Large intestine (tissue), 3 donors: ENCODE measurements around the gene ATXN10. TPM values are rescaled to one million over a fixed set of nuclear protein-coding genes. Genes with fewer than 3 reads are reported as not detected.
A peak's percentile ranks its signal among the peaks of the same experiment; 100 is the strongest.

Experiments used
- DNase-seq, 2 donors: peaks; one replicate each; pipeline versions ENCODE4 v3.0.0 to v3.0.0-alpha.2; 2013
- H3K27ac ChIP-seq: one replicate; pipeline ENCODE4 v1.5.1; 2013; ENCODE audit warnings: low read length
- H3K27me3 ChIP-seq: 2 replicates; pipeline ENCODE4 v1.6.1; 2013; ENCODE audit warnings: low read length; ENCODE audit not compliant: control insufficient read depth, insufficient read depth
- H3K36me3 ChIP-seq: 2 replicates; pipeline ENCODE4 v1.6.1; 2013; ENCODE audit warnings: low read length; ENCODE audit not compliant: control insufficient read depth, insufficient read depth
- H3K4me1 ChIP-seq: one replicate; pipeline ENCODE4 v1.6.1; 2013; ENCODE audit warnings: low read length; ENCODE audit not compliant: control insufficient read depth, insufficient read depth
- H3K4me3 ChIP-seq: one replicate; pipeline ENCODE4 v1.5.1; 2013; ENCODE audit warnings: low read length
- H3K9me3 ChIP-seq: one replicate; pipeline ENCODE4 v1.6.1; 2013; ENCODE audit warnings: mild to moderate bottlenecking, low read depth, low read length, moderate library complexity; ENCODE audit not compliant: control insufficient read depth
- WGBS: methylation state at CpG from one replicate; pipeline ENCODE4 v1.1.5; 2013; ENCODE audit warnings: low lambda C conversion rate; ENCODE audit not compliant: insufficient coverage; 5-methylcytosine and 5-hydroxymethylcytosine counted together
- polyA plus RNA-seq: library from polyadenylated mRNA; unstranded; fragments of 120-200 nt; gene quantifications from one replicate; pipeline ENCODE4 v1.2.1, GENCODE V29; 2013

ATXN10 gene
- polyA plus RNA-seq, 1 donor = 90.6 TPM

- no peaks in the 10 kb centered on the region for H3K9me3 ChIP-seq
- peak in 1 of 2 donors; percentile 12 for DNase-seq
- peaks cover 28% of the 10 kb centered on the region for H3K36me3 ChIP-seq
- WGBS = no CpG with 5 or more reads among the region's 4 CpGs
- no peak overlapping the region for H3K4me3 ChIP-seq
- no peaks in the 10 kb centered on the region for H3K4me1 ChIP-seq
- H3K27ac ChIP-seq = no peak overlapping the region
- no peaks in the 10 kb centered on the region for H3K27me3 ChIP-seq
Measured at GRCh38 chr22:45688600-45689080, 17.0 kb downstream of the ATXN10 start.

- H3K27me3 ChIP-seq = no peaks in the 10 kb centered on the region
- H3K4me1 ChIP-seq = no peaks in the 10 kb centered on the region
- WGBS = no CpG with 5 or more reads among the region's 1 CpG
Measured at GRCh38 chr22:45689211-45689610, 17.6 kb downstream of the ATXN10 start.

GRCh38 chr22:45690008-45690407 lies 18.4 kb downstream of the ATXN10 start:
- 100% methylated on average over 1 of the region's 2 CpGs for WGBS
- H3K4me1 ChIP-seq = no peaks in the 10 kb centered on the region
- H3K27ac ChIP-seq = no peak overlapping the region
- no peak overlapping the region for H3K4me3 ChIP-seq
- H3K9me3 ChIP-seq = no peaks in the 10 kb centered on the region
- peaks cover 34% of the 10 kb centered on the region for H3K36me3 ChIP-seq
- DNase-seq = no peak
- no peaks in the 10 kb centered on the region for H3K27me3 ChIP-seq

More at GRCh38 chr22:45689211-45689610, 17.6 kb downstream of the ATXN10 start:
- Histone ChIP-seq H3K36me3 (peaks cover 33% of the 10 kb centered on the region), H3K9me3 (no peaks in the 10 kb centered on the region), H3K4me3 (no peak overlapping the region), H3K27ac (no peak overlapping the region)
- DNase-seq = no peak

- WGBS = 80% methylated on average over 1 of the region's 1 CpG
- H3K36me3 ChIP-seq = peaks cover 43% of the 10 kb centered on the region
- H3K4me3 ChIP-seq = no peak overlapping the region
- no peak overlapping the region for H3K27ac ChIP-seq
- no peaks in the 10 kb centered on the region for H3K27me3 ChIP-seq
- no peaks in the 10 kb centered on the region for H3K9me3 ChIP-seq
- no peaks in the 10 kb centered on the region for H3K4me1 ChIP-seq
- no peak for DNase-seq
Measured at GRCh38 chr22:45692549-45692948, 20.9 kb downstream of the ATXN10 start.

GRCh38 chr22:45693835-45694234 lies 22.2 kb downstream of the ATXN10 start:
- Histone ChIP-seq H3K36me3 (peaks cover 43% of the 10 kb centered on the region), H3K4me1 (no peaks in the 10 kb centered on the region), H3K27me3 (no peaks in the 10 kb centered on the region), H3K27ac (no peak overlapping the region), H3K4me3 (no peak overlapping the region), H3K9me3 (no peaks in the 10 kb centered on the region)
- WGBS = no CpG with 5 or more reads among the region's 4 CpGs
- DNase-seq = no peak

- no peaks in the 10 kb centered on the region for H3K4me1 ChIP-seq
- peaks cover 40% of the 10 kb centered on the region for H3K36me3 ChIP-seq
- no peak for DNase-seq
- no peaks in the 10 kb centered on the region for H3K27me3 ChIP-seq
- H3K27ac ChIP-seq = no peak overlapping the region
- H3K4me3 ChIP-seq = no peak overlapping the region
- H3K9me3 ChIP-seq = no peaks in the 10 kb centered on the region
- WGBS = 100% methylated on average over 1 of the region's 6 CpGs
Measured at GRCh38 chr22:45696227-45696626, 24.6 kb downstream of the ATXN10 start.

GRCh38 chr22:45698094-45698493 lies 26.5 kb downstream of the ATXN10 start:
- H3K27me3 ChIP-seq = no peaks in the 10 kb centered on the region
- WGBS = no CpG with 5 or more reads among the region's 4 CpGs
- H3K4me3 ChIP-seq = no peak overlapping the region
- no peaks in the 10 kb centered on the region for H3K9me3 ChIP-seq
- DNase-seq = no peak
- no peaks in the 10 kb centered on the region for H3K4me1 ChIP-seq
- peaks cover 43% of the 10 kb centered on the region for H3K36me3 ChIP-seq
- no peak overlapping the region for H3K27ac ChIP-seq

GRCh38 chr22:45702981-45703380 lies 31.3 kb downstream of the ATXN10 start:
- no peaks in the 10 kb centered on the region for H3K4me1 ChIP-seq
- DNase-seq = no peak
- no CpG with 5 or more reads among the region's 3 CpGs for WGBS

GRCh38 chr22:45703758-45704157 lies 32.1 kb downstream of the ATXN10 start:
- WGBS = 83% methylated on average over 2 of the region's 2 CpGs
- Histone ChIP-seq H3K27me3 (no peaks in the 10 kb centered on the region), H3K27ac (no peak overlapping the region), H3K36me3 (peaks cover 40% of the 10 kb centered on the region), H3K4me3 (no peak overlapping the region), H3K9me3 (no peaks in the 10 kb centered on the region), H3K4me1 (no peaks in the 10 kb centered on the region)
- DNase-seq = no peak

More at GRCh38 chr22:45702981-45703380, 31.3 kb downstream of the ATXN10 start:
- no peaks in the 10 kb centered on the region for H3K9me3 ChIP-seq
- no peak overlapping the region for H3K4me3 ChIP-seq
- no peaks in the 10 kb centered on the region for H3K27me3 ChIP-seq
- peaks cover 36% of the 10 kb centered on the region for H3K36me3 ChIP-seq
- no peak overlapping the region for H3K27ac ChIP-seq

- Histone ChIP-seq H3K36me3 (peaks cover 43% of the 10 kb centered on the region), H3K9me3 (no peaks in the 10 kb centered on the region), H3K4me1 (no peaks in the 10 kb centered on the region), H3K4me3 (no peak overlapping the region), H3K27ac (no peak overlapping the region), H3K27me3 (no peaks in the 10 kb centered on the region)
- no peak for DNase-seq
- 100% methylated on average over 2 of the region's 2 CpGs for WGBS
Measured at GRCh38 chr22:45704648-45705047, 33.0 kb downstream of the ATXN10 start.

- Histone ChIP-seq H3K9me3 (no peaks in the 10 kb centered on the region), H3K27ac (no peak overlapping the region), H3K27me3 (no peaks in the 10 kb centered on the region), H3K4me1 (no peaks in the 10 kb centered on the region), H3K36me3 (peaks cover 28% of the 10 kb centered on the region), H3K4me3 (no peak overlapping the region)
- 100% methylated on average over 1 of the region's 2 CpGs for WGBS
- DNase-seq = no peak
Measured at GRCh38 chr22:45707605-45708004, 36.0 kb downstream of the ATXN10 start.
